Measurements from ENCODE around the gene ETV3L. TPM values are rescaled to one million over a fixed set of nuclear protein-coding genes. Genes with fewer than 3 reads are reported as not detected.

The ETV3L gene
- total and polyA plus RNA-seq, 2 of the 8 experiments (the other 6 are each of a cell fraction or from before 2014, with no cell fraction given) = 0.17 to 0.26 TPM

DNA sequence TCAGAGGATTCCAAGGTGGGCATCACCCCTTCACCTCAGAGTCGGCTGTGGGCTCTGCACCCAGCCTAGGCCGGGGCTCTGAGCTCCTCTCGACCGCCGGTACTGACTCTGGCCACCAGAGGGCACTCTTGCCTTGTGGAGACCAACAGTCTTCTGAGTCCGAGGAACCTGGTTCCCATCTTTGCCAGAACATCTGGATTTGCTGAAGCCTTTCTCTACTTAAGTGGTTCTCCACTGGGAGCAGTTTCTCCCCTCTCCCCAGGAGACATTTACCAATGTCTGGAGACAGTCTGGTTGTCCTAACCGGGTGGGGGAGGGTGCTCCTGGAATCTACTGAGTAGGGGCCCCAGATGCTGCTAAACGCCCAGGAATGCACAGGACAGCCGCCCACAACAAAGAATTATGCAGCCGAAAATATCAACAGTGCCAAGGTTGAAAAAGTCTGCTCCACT is 9.4 kb downstream of the ETV3L start:
- H3K36me3 ChIP-seq (ENCODE audit: control insufficient read depth in 2 of 4, insufficient read depth in 4 of 4, low read length in 3 of 4) = no peaks in the 10 kb centered on the region
- no peaks in the 10 kb centered on the region for H4K20me1 ChIP-seq (replicated peaks in 1 of 2; ENCODE audit: control insufficient read depth in 1 of 2, insufficient read depth in 2 of 2, low read length in 2 of 2)
- H3K4ac ChIP-seq (replicated peaks; ENCODE audit: insufficient read length, low read depth, low read length) = no peak overlapping the region
- H3K4me1 ChIP-seq (replicated peaks in 1 of 4; ENCODE audit: control insufficient read depth in 3 of 4, insufficient read depth in 4 of 4, low read length in 3 of 4) = peaks cover 3 to 5% (median 3%) of the 10 kb centered on the region in 4 experiments; a peak in 5 of 7 replicates
- 39% methylated on average over 10 of the region's 10 CpGs; no CpG with 5 or more reads in 1 of the 2 experiments for WGBS, 2 experiments (ENCODE audit: extremely low coverage in 1 of 2, insufficient coverage in 1 of 2, insufficient read length in 1 of 2, insufficient replicate concordance in 2 of 2, low coverage in 1 of 2, low lambda C conversion rate in 2 of 2, missing lambda C conversion rate in 1 of 2)
- H2BK15ac ChIP-seq (ENCODE audit: low read length) = no peak overlapping the region
- no peak overlapping the region for H3K27ac ChIP-seq (ENCODE audit: low read depth, low read length)
- no peak overlapping the region for H4K91ac ChIP-seq (replicated peaks; ENCODE audit: insufficient read length, low read length)
- no peaks in the 10 kb centered on the region for H3K79me1 ChIP-seq (ENCODE audit: low read depth, low read length)
- no peak overlapping the region for H4K5ac ChIP-seq (ENCODE audit: insufficient read length, low read depth, low read length)
- H3K9me3 ChIP-seq (ENCODE audit: insufficient read depth in 2 of 2, low read depth in 1 of 2, low read length in 1 of 2) = no peaks in the 10 kb centered on the region
- H3K4me2 ChIP-seq (ENCODE audit: insufficient read depth in 1 of 2, low read depth in 2 of 2, low read length in 2 of 2) = peak overlapping the region in 1 of 2 experiments; percentile 3; a peak in 1 of 4 replicates
- no peaks in the 10 kb centered on the region for H3K23me2 ChIP-seq (ENCODE audit: low read depth, low read length)
- 0 out of 2 replicates have a peak overlapping the region, but pooled peaks have one; percentile 61 for H2BK12ac ChIP-seq (ENCODE audit: low read depth, low read length)
- H3K4me3 ChIP-seq (ENCODE audit: extremely low read depth in 1 of 4, insufficient read depth in 2 of 4, low read depth in 3 of 4, low read length in 4 of 4) = no peak overlapping the region
- H2BK5ac ChIP-seq (ENCODE audit: low read depth, low read length) = no peak overlapping the region
- H3K56ac ChIP-seq (replicated peaks; ENCODE audit: insufficient read length, low read depth, low read length) = no peak overlapping the region
- H3K79me2 ChIP-seq (ENCODE audit: control insufficient read depth in 1 of 2, insufficient read depth in 2 of 2, low read length in 2 of 2) = no peaks in the 10 kb centered on the region
- no peak overlapping the region for H3K9ac ChIP-seq (replicated peaks in 1 of 4; ENCODE audit: extremely low read depth in 1 of 4, low read depth in 3 of 4, low read length in 3 of 4)
- H2AK5ac ChIP-seq (ENCODE audit: low read depth, low read length) = no peak overlapping the region
- H3K23ac ChIP-seq (ENCODE audit: insufficient read length) = no peak overlapping the region
- no peak overlapping the region for H2AFZ ChIP-seq (ENCODE audit: low read length)
- H2BK20ac ChIP-seq (ENCODE audit: low read length) = peak overlapping the region; percentile 16; the same call in 1 of the 2 replicates
- H3K18ac ChIP-seq (ENCODE audit: extremely low read depth, low read length) = 0 out of 2 replicates have a peak overlapping the region, but pooled peaks have one; percentile 53
- H2BK120ac ChIP-seq (replicated peaks; ENCODE audit: low read depth, low read length) = no peak overlapping the region
- POLR2A ChIA-PET (ENCODE audit: partially characterized antibody) = interaction anchor here (0.7 to 2.5 kb wide), 4 partner anchors 24 to 72 kb away, joined by 3 to 12 read pairs (median 6); no protein-coding TSS in a partner anchor
- CTCF ChIA-PET (ENCODE audit: partially characterized antibody) = interaction anchor here (0.5 to 7.7 kb wide), 47 partner anchors 9 to 773 kb away, joined by 3 to 218 read pairs (median 4); partner anchors contain the start of genes ETV3 and ETV3L
- FAIRE-seq (peak; percentile 90), DNase-seq (ENCODE audit: low read depth in 1 of 2, low spot score in 2 of 2) (peak; percentile 75 to 99)
- H3K14ac ChIP-seq (ENCODE audit: insufficient read length) = no peak overlapping the region
- no peaks in the 10 kb centered on the region; a peak in 2 of 7 replicates for H3K27me3 ChIP-seq (replicated peaks in 1 of 4; ENCODE audit: control insufficient read depth in 3 of 4, extremely low read depth in 1 of 4, insufficient read depth in 3 of 4, low read length in 3 of 4)
- H4K8ac ChIP-seq (ENCODE audit: extremely low read depth, insufficient read depth, low read length) = no peak overlapping the region
- no peak for TF ChIP-seq BCL11A (IDR thresholded peaks at IDR 0.05; ENCODE audit: low read depth in 2 of 2, low read length in 2 of 2)
